Coronary artery (tissue), 2 donors: Measurements from ENCODE around the gene SPATS2L.

Experiments used
- DNase-seq: peaks from one replicate; pipeline ENCODE4 v3.0.0-alpha.2; 2017; ENCODE audit warnings: low spot score
- H3K27ac ChIP-seq, 2 donors: fragments of 200-600 bp; sonication (generic); one replicate each; pipeline ENCODE4 v1.5.1; 2016 to 2019
- H3K4me3 ChIP-seq: fragments of 200-600 bp; sonication (generic); 2 replicates; pipeline ENCODE4 v1.5.1; 2016; ENCODE audit warnings: mild to moderate bottlenecking, moderate library complexity
- TF ChIP-seq, protein P1 (sequence below): fragments of 200-600 bp; sonication (generic); IDR thresholded peaks from one replicate; pipeline ENCODE4 v1.5.1; 2019; ENCODE audit warnings: antibody characterized with exemption

SPATS2L gene

DNA sequence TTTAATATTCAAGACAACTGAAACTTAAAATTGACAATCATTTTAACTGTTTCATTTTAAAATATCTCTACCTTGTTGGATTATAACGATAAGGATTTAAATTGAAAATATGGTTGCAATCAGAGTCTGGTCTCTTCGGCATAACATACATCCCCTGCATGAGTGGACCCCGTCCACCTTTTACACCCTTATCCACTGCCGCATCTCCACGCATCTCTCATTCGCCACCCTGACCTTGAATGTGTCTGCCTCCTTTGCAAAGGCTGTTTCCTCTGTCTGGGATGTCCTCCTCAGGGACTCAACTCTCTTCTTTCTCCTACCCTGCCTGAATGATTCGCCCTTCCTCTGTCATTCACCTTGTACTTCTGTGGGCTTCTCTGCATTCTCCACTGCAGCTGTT is 87.6 kb downstream of the SPATS2L start:
- no peak for DNase-seq
- Histone ChIP-seq H3K4me3 (no peak overlapping the region), H3K27ac (no peak overlapping the region)
- TF ChIP-seq, protein P1, sequence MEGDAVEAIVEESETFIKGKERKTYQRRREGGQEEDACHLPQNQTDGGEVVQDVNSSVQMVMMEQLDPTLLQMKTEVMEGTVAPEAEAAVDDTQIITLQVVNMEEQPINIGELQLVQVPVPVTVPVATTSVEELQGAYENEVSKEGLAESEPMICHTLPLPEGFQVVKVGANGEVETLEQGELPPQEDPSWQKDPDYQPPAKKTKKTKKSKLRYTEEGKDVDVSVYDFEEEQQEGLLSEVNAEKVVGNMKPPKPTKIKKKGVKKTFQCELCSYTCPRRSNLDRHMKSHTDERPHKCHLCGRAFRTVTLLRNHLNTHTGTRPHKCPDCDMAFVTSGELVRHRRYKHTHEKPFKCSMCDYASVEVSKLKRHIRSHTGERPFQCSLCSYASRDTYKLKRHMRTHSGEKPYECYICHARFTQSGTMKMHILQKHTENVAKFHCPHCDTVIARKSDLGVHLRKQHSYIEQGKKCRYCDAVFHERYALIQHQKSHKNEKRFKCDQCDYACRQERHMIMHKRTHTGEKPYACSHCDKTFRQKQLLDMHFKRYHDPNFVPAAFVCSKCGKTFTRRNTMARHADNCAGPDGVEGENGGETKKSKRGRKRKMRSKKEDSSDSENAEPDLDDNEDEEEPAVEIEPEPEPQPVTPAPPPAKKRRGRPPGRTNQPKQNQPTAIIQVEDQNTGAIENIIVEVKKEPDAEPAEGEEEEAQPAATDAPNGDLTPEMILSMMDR = no peak

DNA sequence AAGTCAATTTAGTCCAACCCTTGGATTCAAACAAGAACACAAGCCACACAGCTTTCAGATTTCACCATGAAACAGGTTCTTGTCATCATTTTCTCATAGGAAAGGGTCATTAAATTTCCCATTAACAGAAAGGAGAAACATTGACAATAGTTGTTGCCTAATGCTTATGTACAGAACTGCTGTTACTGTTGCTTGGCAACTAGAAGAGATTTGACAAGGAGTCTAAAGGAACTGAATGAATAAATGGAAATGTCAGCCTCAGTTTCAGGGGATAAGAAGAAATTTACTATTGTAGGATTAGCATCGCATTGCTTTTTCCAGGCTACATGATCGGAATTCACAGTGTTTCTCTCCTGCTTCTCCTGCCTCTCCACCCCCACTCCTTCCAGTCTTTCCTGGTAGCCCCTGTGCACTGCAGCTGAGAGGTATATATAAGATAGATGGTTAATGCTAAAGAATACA is 90.3 kb downstream of the SPATS2L start:
- DNase-seq = no peak
- no peak overlapping the region for H3K27ac ChIP-seq
- TF ChIP-seq, protein P1 = no peak
- H3K4me3 ChIP-seq = no peak overlapping the region

DNA sequence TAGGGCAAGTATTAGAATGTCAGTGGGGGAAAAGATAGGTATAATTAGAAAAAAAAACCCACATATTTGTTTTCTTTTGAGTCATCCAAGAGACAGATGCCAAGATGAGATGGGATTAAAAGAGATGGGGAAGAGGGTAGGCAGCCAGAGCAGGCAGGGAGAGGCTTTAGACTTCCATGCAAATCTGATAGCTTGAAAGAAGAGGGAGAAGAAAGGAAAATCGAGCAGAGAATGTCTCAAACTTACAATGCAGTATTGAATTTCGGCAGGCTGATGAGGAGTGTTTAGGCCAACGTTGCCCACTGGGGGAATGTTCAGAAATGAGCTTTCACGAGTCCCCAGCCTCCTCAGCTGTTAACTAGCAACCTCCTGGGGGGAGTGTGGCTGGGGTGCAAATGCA is 91.3 kb downstream of the SPATS2L start:
- H3K4me3 ChIP-seq = no peak overlapping the region
- TF ChIP-seq, protein P1 = no peak
- H3K27ac ChIP-seq = no peak overlapping the region
- no peak for DNase-seq

DNA sequence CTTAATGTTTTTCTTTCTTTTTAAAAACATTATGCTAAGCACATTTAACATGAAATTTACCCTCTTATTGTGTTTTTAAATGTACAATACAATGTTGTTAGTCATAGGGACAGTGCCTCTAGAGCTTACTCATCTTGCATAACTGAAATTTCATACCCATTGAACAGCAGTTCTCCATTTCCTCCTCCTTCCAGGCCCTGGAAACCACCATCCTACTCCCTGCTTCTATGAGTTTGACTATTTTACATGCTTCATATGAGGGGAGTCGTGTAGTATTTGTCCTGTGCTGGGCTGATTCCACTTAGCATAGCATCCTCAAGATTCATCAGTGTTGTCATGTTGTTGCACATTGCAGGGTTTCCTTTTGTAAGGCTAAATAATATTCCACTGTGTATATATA is 92.6 kb downstream of the SPATS2L start:
- no peak overlapping the region for H3K27ac ChIP-seq
- DNase-seq = no peak
- TF ChIP-seq, protein P1 = no peak
- no peak overlapping the region for H3K4me3 ChIP-seq

DNA sequence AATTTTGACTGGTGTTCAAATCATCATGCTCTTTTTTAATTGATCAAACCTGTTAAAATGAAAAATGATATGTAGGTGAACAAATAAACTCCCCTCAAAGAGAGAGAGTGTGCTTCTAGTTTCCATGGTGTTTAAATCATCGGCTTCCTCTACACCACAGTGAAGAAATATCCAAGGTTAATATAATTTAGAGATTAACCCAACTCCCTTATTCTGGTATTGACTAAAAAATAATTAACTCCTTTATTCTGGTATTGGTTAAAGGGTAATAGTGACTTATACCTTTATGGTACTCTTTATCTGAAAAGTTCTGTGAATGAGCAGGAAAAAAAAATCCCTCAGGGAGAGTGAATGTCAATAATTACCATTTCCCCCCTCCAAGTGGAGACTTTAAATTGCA is 93.1 kb downstream of the SPATS2L start:
- no peak for DNase-seq
- TF ChIP-seq, protein P1 = no peak
- Histone ChIP-seq H3K4me3 (no peak overlapping the region), H3K27ac (no peak overlapping the region)

GRCh38 chr2:200403814-200404213 is 97.3 kb downstream of the SPATS2L start:
- DNase-seq = no peak
- no peak overlapping the region for H3K27ac ChIP-seq
- TF ChIP-seq, protein P1 = no peak
- H3K4me3 ChIP-seq = no peak overlapping the region

GRCh38 chr2:200404615-200405014 is 98.1 kb downstream of the SPATS2L start:
- Histone ChIP-seq H3K27ac (no peak overlapping the region), H3K4me3 (no peak overlapping the region)
- no peak for DNase-seq
- TF ChIP-seq, protein P1 = no peak
